GM12801 (cell line): Measurements from ENCODE around the gene PLD4.

Experiments used
- CTCF ChIP-seq: IDR thresholded peaks from one replicate; pipeline ENCODE4 v1.5.1; 2011; ENCODE audit warnings: control low read depth; ENCODE audit not compliant: insufficient read length; ENCODE audit errors: extremely low read depth

The PLD4 gene

GRCh38 chr14:104883681-104884361 is 40.9 kb upstream of the PLD4 start:
- TF ChIP-seq CTCF = no peak

- no peak for TF ChIP-seq CTCF
Observed at GRCh38 chr14:104885031-104885972, 39.4 kb upstream of the PLD4 start.

GRCh38 chr14:104885973-104886689 is 38.5 kb upstream of the PLD4 start:
- TF ChIP-seq CTCF = no peak

GRCh38 chr14:104886690-104887622 is 37.7 kb upstream of the PLD4 start:
- TF ChIP-seq CTCF = no peak

GRCh38 chr14:104887623-104888488 is 36.8 kb upstream of the PLD4 start:
- no peak for TF ChIP-seq CTCF
